ENCODE results near the gene TMEM158.

TMEM158 gene

DNA sequence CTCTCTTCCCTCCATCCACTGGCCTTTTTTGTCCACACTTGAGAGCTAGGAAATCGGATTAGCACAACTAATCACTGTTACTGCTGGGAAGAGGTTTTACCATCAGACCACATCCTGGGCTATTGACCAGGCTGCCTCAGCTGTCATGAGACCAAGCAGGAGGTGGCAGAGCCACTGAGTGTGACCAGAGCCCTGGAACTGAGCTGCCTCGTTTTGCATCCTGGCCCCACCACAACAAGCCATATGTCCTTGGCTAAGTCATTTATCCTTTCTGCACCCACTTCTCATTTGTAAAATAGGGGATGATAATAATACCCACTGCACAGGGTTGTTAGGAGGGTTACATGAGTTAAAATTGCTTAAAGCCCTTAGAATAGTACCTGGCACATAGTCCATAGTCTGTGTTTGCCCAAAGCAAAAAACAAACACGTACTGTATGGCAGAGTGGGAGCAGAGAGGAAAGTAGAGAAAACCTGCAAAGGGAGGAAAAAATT lies 34.1 kb downstream of the TMEM158 start:
- DNase-seq (no peak), ATAC-seq (ENCODE audit: insufficient read depth, low read depth) (no peak)
- Histone ChIP-seq H3K36me3 (ENCODE audit: insufficient read depth, low read length) (no peaks in the 10 kb centered on the region), H3K4me1 (ENCODE audit: insufficient read depth, low read length) (no peaks in the 10 kb centered on the region), H3K9ac (ENCODE audit: low read depth, low read length) (no peak overlapping the region), H3K9me3 (ENCODE audit: insufficient read depth, low read length, severe bottlenecking) (no peaks in the 10 kb centered on the region), H2AFZ (ENCODE audit: low read depth, low read length) (no peak overlapping the region), H3K79me2 (ENCODE audit: insufficient read depth, low read length) (no peaks in the 10 kb centered on the region), H3K4me3 (ENCODE audit: low read depth in 1 of 2, low read length in 2 of 2) (no peak overlapping the region), H4K20me1 (ENCODE audit: insufficient read depth, low read length) (no peaks in the 10 kb centered on the region), H3K4me2 (ENCODE audit: insufficient read depth, low read length) (no peak overlapping the region), H3K27me3 (ENCODE audit: insufficient read depth, low read length, poor library complexity) (peaks cover 2% of the 10 kb centered on the region), H3K27ac (ENCODE audit: low read length) (no peak overlapping the region)
- no peak for TF ChIP-seq EZH2 (IDR thresholded peaks at IDR 0.05; ENCODE audit: borderline replicate concordance, low read depth, low read length, severe bottlenecking)
- TF ChIP-seq, protein P1, sequence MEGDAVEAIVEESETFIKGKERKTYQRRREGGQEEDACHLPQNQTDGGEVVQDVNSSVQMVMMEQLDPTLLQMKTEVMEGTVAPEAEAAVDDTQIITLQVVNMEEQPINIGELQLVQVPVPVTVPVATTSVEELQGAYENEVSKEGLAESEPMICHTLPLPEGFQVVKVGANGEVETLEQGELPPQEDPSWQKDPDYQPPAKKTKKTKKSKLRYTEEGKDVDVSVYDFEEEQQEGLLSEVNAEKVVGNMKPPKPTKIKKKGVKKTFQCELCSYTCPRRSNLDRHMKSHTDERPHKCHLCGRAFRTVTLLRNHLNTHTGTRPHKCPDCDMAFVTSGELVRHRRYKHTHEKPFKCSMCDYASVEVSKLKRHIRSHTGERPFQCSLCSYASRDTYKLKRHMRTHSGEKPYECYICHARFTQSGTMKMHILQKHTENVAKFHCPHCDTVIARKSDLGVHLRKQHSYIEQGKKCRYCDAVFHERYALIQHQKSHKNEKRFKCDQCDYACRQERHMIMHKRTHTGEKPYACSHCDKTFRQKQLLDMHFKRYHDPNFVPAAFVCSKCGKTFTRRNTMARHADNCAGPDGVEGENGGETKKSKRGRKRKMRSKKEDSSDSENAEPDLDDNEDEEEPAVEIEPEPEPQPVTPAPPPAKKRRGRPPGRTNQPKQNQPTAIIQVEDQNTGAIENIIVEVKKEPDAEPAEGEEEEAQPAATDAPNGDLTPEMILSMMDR (IDR thresholded peaks at IDR 0.05; ENCODE audit: borderline replicate concordance, extremely low read depth, low read length, poor library complexity, severe bottlenecking) = no peak

DNA sequence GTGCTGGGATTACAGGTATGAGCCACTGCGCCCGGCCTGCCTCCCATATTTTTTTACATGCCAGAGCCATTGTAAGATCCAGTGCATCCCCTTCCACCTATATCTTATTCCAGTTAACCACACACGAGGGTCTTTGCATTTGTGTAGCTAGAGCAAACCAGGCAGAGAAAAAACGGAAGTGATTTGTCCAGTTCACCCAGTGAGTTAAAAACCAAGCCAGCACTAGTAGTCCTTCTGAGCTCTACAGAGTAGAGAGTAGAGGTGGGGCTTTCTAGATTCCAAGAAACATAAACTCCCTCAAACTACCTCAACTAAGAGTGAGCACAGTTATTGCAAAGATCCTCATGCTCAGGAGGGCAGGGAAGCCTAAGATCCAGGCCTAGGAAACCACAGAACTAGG lies 34.7 kb downstream of the TMEM158 start:
- DNase-seq (no peak), ATAC-seq (ENCODE audit: insufficient read depth, low read depth) (no peak)
- Histone ChIP-seq H3K9ac (ENCODE audit: low read depth, low read length) (no peak overlapping the region), H3K36me3 (ENCODE audit: insufficient read depth, low read length) (no peaks in the 10 kb centered on the region), H3K79me2 (ENCODE audit: insufficient read depth, low read length) (no peaks in the 10 kb centered on the region), H2AFZ (ENCODE audit: low read depth, low read length) (no peak overlapping the region), H3K4me2 (ENCODE audit: insufficient read depth, low read length) (no peak overlapping the region), H4K20me1 (ENCODE audit: insufficient read depth, low read length) (no peaks in the 10 kb centered on the region), H3K4me3 (ENCODE audit: low read depth in 1 of 2, low read length in 2 of 2) (no peak overlapping the region), H3K27ac (ENCODE audit: low read length) (no peak overlapping the region), H3K27me3 (ENCODE audit: insufficient read depth, low read length, poor library complexity) (peaks cover 2% of the 10 kb centered on the region), H3K9me3 (ENCODE audit: insufficient read depth, low read length, severe bottlenecking) (no peaks in the 10 kb centered on the region), H3K4me1 (ENCODE audit: insufficient read depth, low read length) (no peaks in the 10 kb centered on the region)
- TF ChIP-seq, protein P1 (IDR thresholded peaks at IDR 0.05; ENCODE audit: borderline replicate concordance, extremely low read depth, low read length, poor library complexity, severe bottlenecking) = no peak
- no peak for TF ChIP-seq EZH2 (IDR thresholded peaks at IDR 0.05; ENCODE audit: borderline replicate concordance, low read depth, low read length, severe bottlenecking)

DNA sequence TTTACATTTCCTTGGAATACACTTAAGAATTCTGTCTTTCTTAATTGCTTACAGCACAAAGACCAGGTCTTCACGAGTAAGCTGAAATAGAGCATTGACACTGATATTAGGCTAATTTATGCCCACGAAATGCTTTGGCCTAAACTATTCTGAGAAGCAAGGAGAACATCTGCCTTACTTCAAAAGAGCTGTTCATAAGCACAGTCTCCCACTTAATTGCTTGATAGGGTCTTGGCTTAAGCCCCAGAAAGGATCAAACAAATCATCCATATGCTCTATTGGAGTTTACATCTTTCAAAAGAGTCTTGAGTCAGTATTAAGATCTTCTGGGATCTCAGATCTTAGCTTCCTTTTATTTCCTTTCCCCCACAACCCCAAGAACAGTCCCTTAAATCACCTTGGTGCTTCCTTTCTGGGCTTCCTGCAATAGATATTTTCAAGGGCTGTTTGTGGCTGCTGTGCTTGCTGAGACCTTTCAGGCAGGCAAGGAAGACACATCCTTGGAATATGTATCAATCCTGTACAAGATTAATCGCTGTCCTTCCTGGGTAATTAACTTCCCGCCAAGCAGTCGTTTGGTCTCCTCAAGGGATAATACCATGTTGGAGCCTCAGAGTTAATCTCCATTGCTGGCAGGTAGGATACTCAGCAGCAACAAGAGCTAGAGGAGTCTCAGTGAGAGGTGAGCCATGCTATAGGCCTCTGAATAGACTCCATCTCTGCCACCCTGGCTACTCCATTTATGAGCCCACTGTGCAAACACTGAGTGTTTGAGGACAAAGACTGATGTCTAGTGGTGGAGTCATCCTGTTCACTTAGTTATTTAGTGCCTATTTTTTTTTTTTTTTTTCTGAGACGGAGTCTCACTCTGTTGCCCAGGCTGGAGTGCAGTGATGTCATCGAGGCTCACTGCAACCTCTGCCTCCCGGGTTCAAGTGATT lies 37.1 kb downstream of the TMEM158 start:
- H3K36me3 ChIP-seq (ENCODE audit: insufficient read depth, low read length) = no peaks in the 10 kb centered on the region
- no peaks in the 10 kb centered on the region for H3K9me3 ChIP-seq (ENCODE audit: insufficient read depth, low read length, severe bottlenecking)
- no peak overlapping the region for H3K27ac ChIP-seq (ENCODE audit: low read length)
- no peak overlapping the region for H2AFZ ChIP-seq (ENCODE audit: low read depth, low read length)
- ATAC-seq (ENCODE audit: insufficient read depth, low read depth) (no peak), DNase-seq (no peak)
- no peak overlapping the region for H3K9ac ChIP-seq (ENCODE audit: low read depth, low read length)
- H3K4me1 ChIP-seq (ENCODE audit: insufficient read depth, low read length) = no peaks in the 10 kb centered on the region
- TF ChIP-seq, protein P1 (IDR thresholded peaks at IDR 0.05; ENCODE audit: borderline replicate concordance, extremely low read depth, low read length, poor library complexity, severe bottlenecking) = no peak
- no peak for TF ChIP-seq EZH2 (IDR thresholded peaks at IDR 0.05; ENCODE audit: borderline replicate concordance, low read depth, low read length, severe bottlenecking)
- H3K4me3 ChIP-seq (ENCODE audit: low read depth in 1 of 2, low read length in 2 of 2) = no peak overlapping the region
- peaks cover 2% of the 10 kb centered on the region for H3K27me3 ChIP-seq (ENCODE audit: insufficient read depth, low read length, poor library complexity)
- H3K4me2 ChIP-seq (ENCODE audit: insufficient read depth, low read length) = no peak overlapping the region
- no peaks in the 10 kb centered on the region for H3K79me2 ChIP-seq (ENCODE audit: insufficient read depth, low read length)
- no peaks in the 10 kb centered on the region for H4K20me1 ChIP-seq (ENCODE audit: insufficient read depth, low read length)

Data from DND-41 (cell line).